HepG2 (cell line): ENCODE data around the gene JSRP1. TPM values are rescaled to one million over a fixed set of nuclear protein-coding genes. Genes with fewer than 3 reads are reported as not detected.

Experiments
- AKAP8 ChIP-seq: sonication (generic); formaldehyde crosslinking; IDR thresholded peaks from 2 replicates; pipeline ENCODE4 v1.5.1; 2020; ENCODE audit warnings: mild to moderate bottlenecking, missing genetic modification reagents
- ATAD3A ChIP-seq: sonication (generic); formaldehyde crosslinking; IDR thresholded peaks from 2 replicates; pipeline ENCODE4 v1.4.0; 2020; ENCODE audit warnings: missing genetic modification reagents
- CSRNP1 ChIP-seq: sonication (generic); formaldehyde crosslinking; IDR thresholded peaks from 2 replicates; pipeline ENCODE4 v1.8.1; 2023; ENCODE audit warnings: mild to moderate bottlenecking, missing genetic modification reagents
- DPF2 ChIP-seq: sonication (generic); formaldehyde crosslinking; IDR thresholded peaks from 2 replicates; pipeline ENCODE4 v1.4.0; 2020; ENCODE audit warnings: mild to moderate bottlenecking, low read depth, missing genetic modification reagents, borderline replicate concordance
- GFI1 ChIP-seq: sonication (generic); formaldehyde crosslinking; IDR thresholded peaks from 2 replicates; pipeline ENCODE4 v1.5.0; 2020; ENCODE audit warnings: missing genetic modification reagents, mild to moderate bottlenecking, borderline replicate concordance
- GTF3A ChIP-seq: sonication (generic); formaldehyde crosslinking; conservative IDR thresholded peaks from 2 replicates; pipeline ENCODE4 v1.4.0; 2020; ENCODE audit warnings: mild to moderate bottlenecking, missing genetic modification reagents
- HOXA5 ChIP-seq: sonication (generic); formaldehyde crosslinking; IDR thresholded peaks from 2 replicates; pipeline ENCODE4 v1.4.0; 2020; ENCODE audit warnings: missing genetic modification reagents
- NR3C1 ChIP-seq: sonication (generic); formaldehyde crosslinking; IDR thresholded peaks from 2 replicates; pipeline ENCODE4 v1.4.0; 2020; ENCODE audit warnings: missing genetic modification reagents
- RARA ChIP-seq: IDR thresholded peaks from 2 replicates; pipeline ENCODE4 v1.6.1; 2016; ENCODE audit warnings: missing genetic modification reagents, missing compliant biosample characterization
- SP1 ChIP-seq, 2 experiments: fragments of 450-650 bp in 1 of 2; sonication (generic) in 1 of 2; formaldehyde crosslinking in 1 of 2; IDR thresholded peaks; 2 replicates each; pipeline versions ENCODE4 v1.4.0 to v1.6.1; 2016 to 2020; ENCODE audit warnings: missing genetic modification reagents in 1 of 2
- TCF12 ChIP-seq, 2 experiments: fragments of 450-650 bp in 1 of 2; sonication (generic) in 1 of 2; formaldehyde crosslinking in 1 of 2; IDR thresholded peaks; 2 replicates each; pipeline versions ENCODE4 v1.6.1 to v1.8.0; 2017 to 2022; ENCODE audit warnings: antibody characterized with exemption in 1 of 2, mild to moderate bottlenecking in 1 of 2, missing genetic modification reagents in 1 of 2, moderate library complexity in 1 of 2
- TMF1 ChIP-seq: sonication (generic); formaldehyde crosslinking; IDR thresholded peaks from 2 replicates; pipeline ENCODE4 v1.8.1; 2022; ENCODE audit warnings: low read depth, missing genetic modification reagents
- ZNF609 ChIP-seq: sonication (generic); formaldehyde crosslinking; IDR thresholded peaks from 2 replicates; pipeline ENCODE4 v1.4.0; 2020; ENCODE audit warnings: mild to moderate bottlenecking, missing genetic modification reagents, borderline replicate concordance
- ZNF644 ChIP-seq: IDR thresholded peaks from 2 replicates; pipeline ENCODE4 v1.6.1; 2016; ENCODE audit warnings: low read depth
- ZNF709 ChIP-seq: sonication (generic); formaldehyde crosslinking; IDR thresholded peaks from 2 replicates; pipeline ENCODE4 v1.5.0; 2020; ENCODE audit warnings: mild to moderate bottlenecking, missing genetic modification reagents
- polyA plus RNA-seq, 8 experiments: library from polyadenylated mRNA; depleted of rRNA in 3 of 8; stranded (reverse) in 7 of 8; unstranded in 1 of 8; fragments of >200 nt; fragmentation: Illumina TruSeq in 4 of 8; extraction: Trizol in 4 of 8; gene quantifications; 2 replicates each; pipeline versions ENCODE4 v1.2.1 to v1.2.3, GENCODE V29; 2011 to 2016; ENCODE audit warnings: low read depth in 4 of 8, missing spikeins in 1 of 8, mixed read lengths in 1 of 8; ENCODE audit not compliant: insufficient read depth in 1 of 8
- total RNA-seq, 5 experiments: library from RNA; depleted of rRNA; stranded (reverse); fragments of >200 nt; fragmentation: Illumina TruSeq; extraction: Trizol; gene quantifications; 2 replicates each; pipeline ENCODE4 v1.2.3, GENCODE V29; 2016; ENCODE audit warnings: low read depth in 1 of 5
- TF ChIP-seq, protein P1 (sequence below): IDR thresholded peaks from 2 replicates; pipeline ENCODE4 v1.6.1; 2016; ENCODE audit warnings: low read depth, missing genetic modification reagents, missing compliant biosample characterization

JSRP1 gene
- total and polyA plus RNA-seq, 2 of the 13 experiments (the other 11 are each of a cell fraction or from before 2014, with no cell fraction given), result 0.16 to 0.38 TPM

GRCh38 chr19:2212861-2213711 lies 43.1 kb downstream of the JSRP1 start (continued):
- peak; percentile 72; the same call in 1 of the 2 replicates for TF ChIP-seq ZNF609 (CRISPR knock-in tag)
- peak; percentile 33; the same call in 1 of the 2 replicates for TF ChIP-seq DPF2
- TF ChIP-seq CSRNP1, result peak; percentile 53; the same call in 1 of the 2 replicates
- TF ChIP-seq ZNF644 (CRISPR knock-in tag), result no peak
- TF ChIP-seq GTF3A (CRISPR knock-in tag), result no peak
- TF ChIP-seq ZNF709 (CRISPR knock-in tag), result peak; percentile 93
- no peak for TF ChIP-seq TCF12 (IDR thresholded peaks at IDR 0.05)
- TF ChIP-seq TCF12 (CRISPR knock-in tag; IDR thresholded peaks at IDR 0.05), result no peak
- peak; percentile 47; the same call in 1 of the 2 replicates for TF ChIP-seq RARA (CRISPR knock-in tag)
- peak; percentile 86; the same call in 1 of the 2 replicates for TF ChIP-seq HOXA5 (CRISPR knock-in tag)
- no peak for TF ChIP-seq SP1 (IDR thresholded peaks at IDR 0.05)
- peak; percentile 26; the same call in 1 of the 2 replicates for TF ChIP-seq SP1 (CRISPR knock-in tag; IDR thresholded peaks at IDR 0.05)
- TF ChIP-seq NR3C1 (CRISPR knock-in tag), result no peak
- peak; percentile 85; the same call in 1 of the 2 replicates for TF ChIP-seq TMF1 (CRISPR knock-in tag)
- TF ChIP-seq, protein P1, sequence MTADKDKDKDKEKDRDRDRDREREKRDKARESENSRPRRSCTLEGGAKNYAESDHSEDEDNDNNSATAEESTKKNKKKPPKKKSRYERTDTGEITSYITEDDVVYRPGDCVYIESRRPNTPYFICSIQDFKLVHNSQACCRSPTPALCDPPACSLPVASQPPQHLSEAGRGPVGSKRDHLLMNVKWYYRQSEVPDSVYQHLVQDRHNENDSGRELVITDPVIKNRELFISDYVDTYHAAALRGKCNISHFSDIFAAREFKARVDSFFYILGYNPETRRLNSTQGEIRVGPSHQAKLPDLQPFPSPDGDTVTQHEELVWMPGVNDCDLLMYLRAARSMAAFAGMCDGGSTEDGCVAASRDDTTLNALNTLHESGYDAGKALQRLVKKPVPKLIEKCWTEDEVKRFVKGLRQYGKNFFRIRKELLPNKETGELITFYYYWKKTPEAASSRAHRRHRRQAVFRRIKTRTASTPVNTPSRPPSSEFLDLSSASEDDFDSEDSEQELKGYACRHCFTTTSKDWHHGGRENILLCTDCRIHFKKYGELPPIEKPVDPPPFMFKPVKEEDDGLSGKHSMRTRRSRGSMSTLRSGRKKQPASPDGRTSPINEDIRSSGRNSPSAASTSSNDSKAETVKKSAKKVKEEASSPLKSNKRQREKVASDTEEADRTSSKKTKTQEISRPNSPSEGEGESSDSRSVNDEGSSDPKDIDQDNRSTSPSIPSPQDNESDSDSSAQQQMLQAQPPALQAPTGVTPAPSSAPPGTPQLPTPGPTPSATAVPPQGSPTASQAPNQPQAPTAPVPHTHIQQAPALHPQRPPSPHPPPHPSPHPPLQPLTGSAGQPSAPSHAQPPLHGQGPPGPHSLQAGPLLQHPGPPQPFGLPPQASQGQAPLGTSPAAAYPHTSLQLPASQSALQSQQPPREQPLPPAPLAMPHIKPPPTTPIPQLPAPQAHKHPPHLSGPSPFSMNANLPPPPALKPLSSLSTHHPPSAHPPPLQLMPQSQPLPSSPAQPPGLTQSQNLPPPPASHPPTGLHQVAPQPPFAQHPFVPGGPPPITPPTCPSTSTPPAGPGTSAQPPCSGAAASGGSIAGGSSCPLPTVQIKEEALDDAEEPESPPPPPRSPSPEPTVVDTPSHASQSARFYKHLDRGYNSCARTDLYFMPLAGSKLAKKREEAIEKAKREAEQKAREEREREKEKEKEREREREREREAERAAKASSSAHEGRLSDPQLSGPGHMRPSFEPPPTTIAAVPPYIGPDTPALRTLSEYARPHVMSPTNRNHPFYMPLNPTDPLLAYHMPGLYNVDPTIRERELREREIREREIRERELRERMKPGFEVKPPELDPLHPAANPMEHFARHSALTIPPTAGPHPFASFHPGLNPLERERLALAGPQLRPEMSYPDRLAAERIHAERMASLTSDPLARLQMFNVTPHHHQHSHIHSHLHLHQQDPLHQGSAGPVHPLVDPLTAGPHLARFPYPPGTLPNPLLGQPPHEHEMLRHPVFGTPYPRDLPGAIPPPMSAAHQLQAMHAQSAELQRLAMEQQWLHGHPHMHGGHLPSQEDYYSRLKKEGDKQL (CRISPR knock-in tag), result no peak
- TF ChIP-seq AKAP8 (CRISPR knock-in tag), result 0 out of 2 replicates have a peak, but pooled peaks have one; percentile 68
- TF ChIP-seq ATAD3A, result no peak
- peak; percentile 76 for TF ChIP-seq GFI1 (CRISPR knock-in tag)
